Muscle layer of colon (tissue), 2 donors: ENCODE results near the gene GIMAP5.
A peak's percentile ranks its signal among the peaks of the same experiment; 100 is the strongest.

Experiments
- H3K27ac ChIP-seq: one replicate; pipeline ENCODE4 v1.7.0; 2013; ENCODE audit warnings: low read depth, mild to moderate bottlenecking, low read length, moderate library complexity
- H3K27me3 ChIP-seq, 2 donors: one replicate each; pipeline ENCODE4 v1.7.0; 2013; ENCODE audit warnings: low read length in 2 of 2, mild to moderate bottlenecking in 2 of 2; ENCODE audit not compliant: insufficient read depth in 2 of 2, control insufficient read depth in 1 of 2
- H3K36me3 ChIP-seq: one replicate; pipeline ENCODE4 v1.7.0; 2013; ENCODE audit warnings: mild to moderate bottlenecking, low read length; ENCODE audit not compliant: insufficient read depth
- H3K4me1 ChIP-seq: one replicate; pipeline ENCODE4 v1.7.0; 2013; ENCODE audit warnings: mild to moderate bottlenecking, low read length; ENCODE audit not compliant: insufficient read depth
- H3K4me3 ChIP-seq, 2 donors: one replicate each; pipeline ENCODE4 v1.7.0; 2013; ENCODE audit warnings: low read length in 2 of 2, low read depth in 1 of 2, mild to moderate bottlenecking in 1 of 2, moderate library complexity in 1 of 2
- H3K9ac ChIP-seq: one replicate; pipeline ENCODE4 v1.7.0; 2013; ENCODE audit warnings: low read length
- H3K9me3 ChIP-seq: one replicate; pipeline ENCODE4 v1.7.0; 2013; ENCODE audit warnings: mild to moderate bottlenecking, low read length
- donor health status: abdominal sarcoma.
- donor health status: Adenocarcinoma of cecum.

Gene GIMAP5

GRCh38 chr7:150737265-150738055, at the start of gene GIMAP5:
Gene GIMAP5 (plus strand): TSS chr7:150737418. CDS start chr7:150740885, 3,467 bp downstream.
- H3K27me3 ChIP-seq = no peaks in the 10 kb centered on the region
- no peak within 1 kb of the TSS for H3K9ac ChIP-seq
- H3K36me3 ChIP-seq = no peaks in the 10 kb centered on the region
- H3K27ac ChIP-seq = peak within 1 kb of the TSS; percentile 41
- H3K4me3 ChIP-seq = peak within 1 kb of the TSS; percentile 31 to 39
- H3K9me3 ChIP-seq = no peaks in the 10 kb centered on the region
- peaks cover 3% of the 10 kb centered on the region for H3K4me1 ChIP-seq

- H3K4me1 ChIP-seq = peaks cover 9% of the 10 kb centered on the region
- no peak overlapping the region for H3K27ac ChIP-seq
- H3K27me3 ChIP-seq = no peaks in the 10 kb centered on the region
- H3K9ac ChIP-seq = no peak overlapping the region
- H3K4me3 ChIP-seq = no peak overlapping the region
- H3K9me3 ChIP-seq = no peaks in the 10 kb centered on the region
- H3K36me3 ChIP-seq = peaks cover 7% of the 10 kb centered on the region
These were observed 48.6 kb upstream of the GIMAP5 start for GRCh38 chr7:150688630-150689029.

- Histone ChIP-seq H3K9ac (no peak overlapping the region), H3K27me3 (no peaks in the 10 kb centered on the region), H3K36me3 (peaks cover 5% of the 10 kb centered on the region), H3K4me3 (no peak overlapping the region), H3K27ac (no peak overlapping the region), H3K4me1 (no peaks in the 10 kb centered on the region), H3K9me3 (no peaks in the 10 kb centered on the region)
These were observed 41.6 kb upstream of the GIMAP5 start for GRCh38 chr7:150695654-150696053.

GRCh38 chr7:150703209-150703608, 34.0 kb upstream of the GIMAP5 start:
- no peak overlapping the region for H3K4me3 ChIP-seq
- H3K9ac ChIP-seq = no peak overlapping the region
- no peaks in the 10 kb centered on the region for H3K36me3 ChIP-seq
- H3K9me3 ChIP-seq = peaks cover 7% of the 10 kb centered on the region
- H3K4me1 ChIP-seq = no peaks in the 10 kb centered on the region
- no peak overlapping the region for H3K27ac ChIP-seq
- no peaks in the 10 kb centered on the region for H3K27me3 ChIP-seq

GRCh38 chr7:150715293-150715692, 21.9 kb upstream of the GIMAP5 start:
- no peaks in the 10 kb centered on the region for H3K4me1 ChIP-seq
- H3K9me3 ChIP-seq = no peaks in the 10 kb centered on the region
- no peak overlapping the region for H3K27ac ChIP-seq
- no peaks in the 10 kb centered on the region for H3K36me3 ChIP-seq
- no peaks in the 10 kb centered on the region for H3K27me3 ChIP-seq
- H3K9ac ChIP-seq = no peak overlapping the region
- no peak overlapping the region for H3K4me3 ChIP-seq

GRCh38 chr7:150715738-150716137, 21.5 kb upstream of the GIMAP5 start:
- no peak overlapping the region for H3K4me3 ChIP-seq
- no peak overlapping the region for H3K9ac ChIP-seq
- H3K9me3 ChIP-seq = no peaks in the 10 kb centered on the region
- H3K27me3 ChIP-seq = no peaks in the 10 kb centered on the region
- no peaks in the 10 kb centered on the region for H3K4me1 ChIP-seq
- H3K27ac ChIP-seq = no peak overlapping the region
- H3K36me3 ChIP-seq = no peaks in the 10 kb centered on the region

GRCh38 chr7:150716368-150716767, 20.9 kb upstream of the GIMAP5 start, which contains the start of gene GIMAP1:
Gene GIMAP1 (plus strand): TSS chr7:150716613. CDS start chr7:150719048, 2,435 bp downstream.
- Histone ChIP-seq H3K36me3 (no peaks in the 10 kb centered on the region), H3K9ac (no peak within 1 kb of the TSS), H3K27me3 (no peaks in the 10 kb centered on the region), H3K4me3 (peak within 1 kb of the TSS in 1 of 2 donors; percentile 43), H3K9me3 (no peaks in the 10 kb centered on the region), H3K4me1 (no peaks in the 10 kb centered on the region), H3K27ac (no peak within 1 kb of the TSS)

- no peaks in the 10 kb centered on the region for H3K9me3 ChIP-seq
- no peaks in the 10 kb centered on the region for H3K36me3 ChIP-seq
- no peaks in the 10 kb centered on the region for H3K27me3 ChIP-seq
- H3K4me3 ChIP-seq = peak overlapping the region in 1 of 2 donors; percentile 43
- H3K27ac ChIP-seq = no peak overlapping the region
- no peaks in the 10 kb centered on the region for H3K4me1 ChIP-seq
- H3K9ac ChIP-seq = no peak overlapping the region
These were observed 20.3 kb upstream of the GIMAP5 start for GRCh38 chr7:150716939-150717338.

GRCh38 chr7:150717814-150718420, 19.3 kb upstream of the GIMAP5 start:
- Histone ChIP-seq H3K4me3 (no peak overlapping the region), H3K27me3 (no peaks in the 10 kb centered on the region), H3K27ac (no peak overlapping the region), H3K9ac (no peak overlapping the region), H3K36me3 (no peaks in the 10 kb centered on the region), H3K4me1 (no peaks in the 10 kb centered on the region), H3K9me3 (no peaks in the 10 kb centered on the region)

GRCh38 chr7:150719436-150719835, 17.8 kb upstream of the GIMAP5 start:
- H3K9me3 ChIP-seq = no peaks in the 10 kb centered on the region
- no peak overlapping the region for H3K4me3 ChIP-seq
- H3K9ac ChIP-seq = no peak overlapping the region
- H3K4me1 ChIP-seq = no peaks in the 10 kb centered on the region
- no peaks in the 10 kb centered on the region for H3K36me3 ChIP-seq
- no peaks in the 10 kb centered on the region for H3K27me3 ChIP-seq
- no peak overlapping the region for H3K27ac ChIP-seq

- H3K27ac ChIP-seq = no peak overlapping the region
- no peaks in the 10 kb centered on the region for H3K36me3 ChIP-seq
These were observed 17.0 kb upstream of the GIMAP5 start for GRCh38 chr7:150719960-150720891.

More at GRCh38 chr7:150719960-150720891, 17.0 kb upstream of the GIMAP5 start:
- no peaks in the 10 kb centered on the region for H3K27me3 ChIP-seq
- no peaks in the 10 kb centered on the region for H3K4me1 ChIP-seq
- no peaks in the 10 kb centered on the region for H3K9me3 ChIP-seq
- H3K9ac ChIP-seq = no peak overlapping the region
- no peak overlapping the region for H3K4me3 ChIP-seq
